ENCODE results near the gene ITGB2. TPM values are rescaled to one million over a fixed set of nuclear protein-coding genes. Genes with fewer than 3 reads are reported as not detected.
A peak's percentile ranks its signal among the peaks of the same experiment; 100 is the strongest.
"Not testable (repeated sequence)": the region's sequence is repeated elsewhere in the genome, so short reads cannot be mapped to it uniquely, and the experiment has no call there.

ITGB2 gene
- total RNA-seq, 1 experiment from 2014 or later, result 38.8 TPM

GRCh38 chr21:44917446-44918106 is 3.1 kb downstream of the ITGB2 start:
- Histone ChIP-seq H3K4me3 (peak overlapping the region; percentile 22), H3K4me1 (peaks cover 38% of the 10 kb centered on the region), H3K27ac (peak overlapping the region; percentile 45; the same call in 1 of the 2 replicates), H3K27me3 (no peaks in the 10 kb centered on the region), H3K36me3 (no peaks in the 10 kb centered on the region), H3K9me3 (replicated peaks) (no peaks in the 10 kb centered on the region)
- peak; percentile 43 for DNase-seq

GRCh38 chr21:44916965-44917364 is 3.7 kb downstream of the ITGB2 start:
- Histone ChIP-seq H3K27me3 (no peaks in the 10 kb centered on the region), H3K4me3 (peak overlapping the region; percentile 22), H3K27ac (peak overlapping the region; percentile 45; the same call in 1 of the 2 replicates), H3K9me3 (replicated peaks) (no peaks in the 10 kb centered on the region), H3K4me1 (peaks cover 44% of the 10 kb centered on the region), H3K36me3 (no peaks in the 10 kb centered on the region)
- peak; percentile 60 to 67 for DNase-seq

GRCh38 chr21:44914176-44914874 is 6.4 kb downstream of the ITGB2 start:
- no peaks in the 10 kb centered on the region for H3K36me3 ChIP-seq
- H3K27me3 ChIP-seq, result no peaks in the 10 kb centered on the region
- no peak overlapping the region for H3K4me3 ChIP-seq
- no peak overlapping the region for H3K27ac ChIP-seq
- H3K4me1 ChIP-seq, result peaks cover 67% of the 10 kb centered on the region
- DNase-seq, result no peak
- H3K9me3 ChIP-seq (replicated peaks), result no peaks in the 10 kb centered on the region

GRCh38 chr21:44913425-44914175 is 7.1 kb downstream of the ITGB2 start:
- H3K4me3 ChIP-seq, result no peak overlapping the region
- H3K36me3 ChIP-seq, result no peaks in the 10 kb centered on the region
- no peak for DNase-seq
- H3K27me3 ChIP-seq, result no peaks in the 10 kb centered on the region
- H3K27ac ChIP-seq, result no peak overlapping the region
- peaks cover 64% of the 10 kb centered on the region for H3K4me1 ChIP-seq
- H3K9me3 ChIP-seq (replicated peaks), result no peaks in the 10 kb centered on the region

GRCh38 chr21:44912506-44913412 is 7.9 kb downstream of the ITGB2 start:
- H3K4me1 ChIP-seq, result peaks cover 62% of the 10 kb centered on the region
- peak overlapping the region; percentile 90 for H3K27ac ChIP-seq
- not testable (repeated sequence) for H3K9me3 ChIP-seq (replicated peaks); H3K4me3 ChIP-seq; H3K36me3 ChIP-seq; H3K27me3 ChIP-seq; DNase-seq

- Histone ChIP-seq H3K4me1 (peaks cover 62% of the 10 kb centered on the region), H3K27ac (peak overlapping the region; percentile 90), H3K36me3 (no peaks in the 10 kb centered on the region), H3K27me3 (no peaks in the 10 kb centered on the region), H3K4me3 (no peak overlapping the region), H3K9me3 (replicated peaks) (no peaks in the 10 kb centered on the region)
- DNase-seq, result no peak
Observed at GRCh38 chr21:44912158-44912473, 8.6 kb downstream of the ITGB2 start.

GRCh38 chr21:44911384-44912157 is 9.1 kb downstream of the ITGB2 start:
- peak; percentile 81 to 82 for DNase-seq
- peaks cover 58% of the 10 kb centered on the region for H3K4me1 ChIP-seq
- no peaks in the 10 kb centered on the region for H3K36me3 ChIP-seq
- no peaks in the 10 kb centered on the region for H3K27me3 ChIP-seq
- H3K27ac ChIP-seq, result peak overlapping the region; percentile 90
- no peaks in the 10 kb centered on the region for H3K9me3 ChIP-seq (replicated peaks)
- no peak overlapping the region for H3K4me3 ChIP-seq

GRCh38 chr21:44911068-44911383 is 9.7 kb downstream of the ITGB2 start:
- peaks cover 56% of the 10 kb centered on the region for H3K4me1 ChIP-seq
- H3K4me3 ChIP-seq, result no peak overlapping the region
- H3K27ac ChIP-seq, result peak overlapping the region; percentile 90
- H3K36me3 ChIP-seq, result no peaks in the 10 kb centered on the region
- H3K9me3 ChIP-seq (replicated peaks), result no peaks in the 10 kb centered on the region
- no peaks in the 10 kb centered on the region for H3K27me3 ChIP-seq
- DNase-seq, result no peak

- Histone ChIP-seq H3K36me3 (no peaks in the 10 kb centered on the region), H3K27ac (peak overlapping the region; percentile 90), H3K4me1 (peaks cover 56% of the 10 kb centered on the region), H3K27me3 (no peaks in the 10 kb centered on the region), H3K4me3 (peak overlapping the region; percentile 30), H3K9me3 (replicated peaks) (no peaks in the 10 kb centered on the region)
- DNase-seq, result peak; percentile 95 to 97
Observed at GRCh38 chr21:44910229-44911067, 10.3 kb downstream of the ITGB2 start.

- H3K36me3 ChIP-seq, result no peaks in the 10 kb centered on the region
- no peak for DNase-seq
- no peaks in the 10 kb centered on the region for H3K27me3 ChIP-seq
Observed at GRCh38 chr21:44909719-44910118, 11.0 kb downstream of the ITGB2 start.

GRCh38 chr21:44908908-44909307 is 11.8 kb downstream of the ITGB2 start:
- Histone ChIP-seq H3K27me3 (no peaks in the 10 kb centered on the region), H3K4me1 (peaks cover 56% of the 10 kb centered on the region), H3K36me3 (no peaks in the 10 kb centered on the region), H3K9me3 (replicated peaks) (no peaks in the 10 kb centered on the region), H3K27ac (no peak overlapping the region), H3K4me3 (no peak overlapping the region)
- no peak for DNase-seq

More at GRCh38 chr21:44909719-44910118, 11.0 kb downstream of the ITGB2 start:
- Histone ChIP-seq H3K27ac (peak overlapping the region; percentile 90), H3K4me3 (no peak overlapping the region), H3K9me3 (replicated peaks) (no peaks in the 10 kb centered on the region), H3K4me1 (peaks cover 56% of the 10 kb centered on the region)

GRCh38 chr21:44907966-44908895 is 12.5 kb downstream of the ITGB2 start:
- Histone ChIP-seq H3K9me3 (replicated peaks) (no peaks in the 10 kb centered on the region), H3K27ac (peak overlapping the region; percentile 17; the same call in 1 of the 2 replicates), H3K4me1 (peaks cover 52% of the 10 kb centered on the region), H3K4me3 (peak overlapping the region; percentile 21), H3K36me3 (peaks cover 2% of the 10 kb centered on the region; the same call in 1 of the 2 replicates), H3K27me3 (no peaks in the 10 kb centered on the region)
- no peak for DNase-seq

Data from SJCRH30 (cell line).